IMR-90 (cell line): ENCODE data around the gene EIF3I. TPM values are rescaled to one million over a fixed set of nuclear protein-coding genes. Genes with fewer than 3 reads are reported as not detected.

Experiments
- ATAC-seq: fragments of 200-7000 bp; cut with Tn5 transposase; 2 replicates; pipeline ENCODE4 v1.9.1; 2020; ENCODE audit warnings: low read depth, mild to moderate bottlenecking, moderate library complexity
- BruUV-seq: library from RNA; stranded (reverse); fragments of 400-500 nt; replicated peaks from 2 replicates; lab custom pipeline; 2021; lab: Mats Ljungman, UMichigan
- CTCF ChIA-PET: fragments of 300-600 bp; formaldehyde crosslinking; extraction: SDS; loops from one replicate; lab custom pipeline; 2021; ENCODE audit warnings: antibody characterized with exemption; lab: Yijun Ruan, JAX
- POLR2A ChIA-PET: fragments of 300-600 bp; sonication (Branson Sonifier 250); formaldehyde crosslinking; loops from one replicate; lab custom pipeline; 2022; ENCODE audit warnings: antibody characterized with exemption; ENCODE audit not compliant: unreplicated experiment; lab: Charles Lee
- DNase-seq: peaks from one replicate; pipeline ENCODE4 v3.0.0; 2013
- H2AFZ ChIP-seq: replicated peaks from 2 replicates; pipeline ENCODE3; 2013; ENCODE audit warnings: low read length, mild to moderate bottlenecking; ENCODE audit not compliant: poor library complexity
- H2AK5ac ChIP-seq: 2 replicates; pipeline ENCODE4 v1.6.1; 2013; ENCODE audit warnings: low read depth, low read length, inconsistent platforms
- H2AK9ac ChIP-seq: replicated peaks from 2 replicates; pipeline ENCODE3; 2013; ENCODE audit warnings: mild to moderate bottlenecking, low read depth, low read length, moderate library complexity; ENCODE audit not compliant: poor library complexity
- H2BK120ac ChIP-seq: 2 replicates; pipeline ENCODE4 v1.6.1; 2013; ENCODE audit warnings: low read depth, low read length, inconsistent platforms
- H2BK15ac ChIP-seq: 3 replicates; pipeline ENCODE4 v1.6.1; 2013; ENCODE audit warnings: low read depth, low read length, inconsistent platforms
- H2BK20ac ChIP-seq: 2 replicates; pipeline ENCODE4 v1.6.1; 2013; ENCODE audit warnings: low read depth, mild to moderate bottlenecking, inconsistent platforms, low read length, moderate library complexity
- H2BK5ac ChIP-seq: 2 replicates; pipeline ENCODE4 v1.6.1; 2013; ENCODE audit warnings: mild to moderate bottlenecking, low read depth, low read length, inconsistent platforms; ENCODE audit not compliant: poor library complexity, severe bottlenecking
- H3K14ac ChIP-seq: replicated peaks from 2 replicates; pipeline ENCODE4 v1.6.1; 2013; ENCODE audit warnings: low read depth, low read length, inconsistent platforms
- H3K18ac ChIP-seq: 2 replicates; pipeline ENCODE4 v1.6.1; 2013; ENCODE audit warnings: low read depth, low read length, control low read depth
- H3K23ac ChIP-seq: 2 replicates; pipeline ENCODE4 v1.6.1; 2013; ENCODE audit warnings: low read depth, low read length, inconsistent platforms
- H3K27ac ChIP-seq: 2 replicates; pipeline ENCODE4 v1.5.1; 2013; ENCODE audit warnings: mild to moderate bottlenecking, control low read depth, low read length; ENCODE audit not compliant: insufficient read depth
- H3K27me3 ChIP-seq: 2 replicates; pipeline ENCODE4 v1.6.1; 2013; ENCODE audit warnings: low read length; ENCODE audit not compliant: control insufficient read depth, insufficient read depth
- H3K36me3 ChIP-seq: 2 replicates; pipeline ENCODE4 v1.6.1; 2013; ENCODE audit warnings: low read length, mixed read lengths; ENCODE audit not compliant: control insufficient read depth, insufficient read depth
- H3K4ac ChIP-seq: 2 replicates; pipeline ENCODE4 v1.6.1; 2013; ENCODE audit warnings: low read depth, low read length, inconsistent platforms
- H3K4me1 ChIP-seq: 2 replicates; pipeline ENCODE4 v1.6.1; 2013; ENCODE audit warnings: low read length, mixed read lengths; ENCODE audit not compliant: control insufficient read depth, insufficient read depth
- H3K4me2 ChIP-seq: 2 replicates; pipeline ENCODE4 v1.6.1; 2013; ENCODE audit warnings: low read depth, mild to moderate bottlenecking, control low read depth, low read length, moderate library complexity
- H3K4me3 ChIP-seq: 2 replicates; pipeline ENCODE4 v1.5.1; 2013; ENCODE audit warnings: low read depth, mild to moderate bottlenecking, control low read depth, low read length, moderate library complexity; ENCODE audit not compliant: insufficient read depth
- H3K56ac ChIP-seq: 2 replicates; pipeline ENCODE4 v1.6.1; 2013; ENCODE audit warnings: low read length, inconsistent platforms; ENCODE audit not compliant: insufficient read depth; ENCODE audit errors: extremely low read depth
- H3K79me1 ChIP-seq, 2 experiments: 2 replicates each; pipeline ENCODE4 v1.6.1; 2013; ENCODE audit warnings: low read length in 2 of 2, inconsistent platforms in 1 of 2, low read depth in 1 of 2
- H3K9ac ChIP-seq: 2 replicates; pipeline ENCODE4 v1.6.1; 2013; ENCODE audit warnings: low read depth, low read length, control low read depth
- H3K9me1 ChIP-seq: 2 replicates; pipeline ENCODE4 v1.6.1; 2013; ENCODE audit warnings: low read length, inconsistent platforms; ENCODE audit not compliant: insufficient read depth
- H3K9me3 ChIP-seq: 2 replicates; pipeline ENCODE4 v1.6.1; 2013; ENCODE audit warnings: low read length; ENCODE audit not compliant: control insufficient read depth, insufficient read depth
- H4K20me1 ChIP-seq: 2 replicates; pipeline ENCODE4 v1.6.1; 2013; ENCODE audit warnings: low read length, inconsistent platforms; ENCODE audit not compliant: insufficient read depth
- H4K5ac ChIP-seq: 2 replicates; pipeline ENCODE4 v1.6.1; 2013; ENCODE audit warnings: mild to moderate bottlenecking, low read depth, low read length, control low read depth
- H4K8ac ChIP-seq, 2 experiments: 2 replicates each; pipeline ENCODE4 v1.6.1; 2013; ENCODE audit warnings: low read depth in 2 of 2, low read length in 2 of 2, control low read depth in 1 of 2, inconsistent platforms in 1 of 2
- H4K91ac ChIP-seq: 2 replicates; pipeline ENCODE4 v1.6.1; 2013; ENCODE audit warnings: low read depth, low read length, inconsistent platforms; ENCODE audit not compliant: insufficient read depth
- CEBPB ChIP-seq: IDR thresholded peaks from 2 replicates; pipeline ENCODE4 v1.6.1; 2012; ENCODE audit warnings: low read depth, low read length, improper control_type of control experiment
- CHD1 ChIP-seq: IDR thresholded peaks from 2 replicates; pipeline ENCODE4 v1.6.1; 2012; ENCODE audit warnings: low read depth, low read length, improper control_type of control experiment
- ELK1 ChIP-seq: fragments of 150-350 bp; IDR thresholded peaks from 2 replicates; pipeline ENCODE4 v1.6.1; 2016; ENCODE audit warnings: low read depth, mild to moderate bottlenecking, low read length, moderate library complexity, borderline replicate concordance
- FOS ChIP-seq: fragments of 150-350 bp; IDR thresholded peaks from 2 replicates; pipeline ENCODE4 v1.6.1; 2016; ENCODE audit warnings: low read depth, low read length
- MAZ ChIP-seq: IDR thresholded peaks from 2 replicates; pipeline ENCODE4 v1.6.1; 2012; ENCODE audit warnings: low read depth, mild to moderate bottlenecking, low read length, improper control_type of control experiment, moderate library complexity, borderline replicate concordance
- MXI1 ChIP-seq: IDR thresholded peaks from 2 replicates; pipeline ENCODE4 v1.6.1; 2012; ENCODE audit warnings: low read depth, mild to moderate bottlenecking, low read length, moderate library complexity, borderline replicate concordance
- NFE2L2 ChIP-seq: fragments of 150-350 bp; IDR thresholded peaks from 2 replicates; pipeline ENCODE4 v1.6.1; 2016; ENCODE audit warnings: low read depth, mild to moderate bottlenecking, low read length
- POLR2A ChIP-seq: IDR thresholded peaks from 2 replicates; pipeline ENCODE4 v1.6.1; 2012; ENCODE audit warnings: mild to moderate bottlenecking, low read depth, low read length
- RAD21 ChIP-seq: IDR thresholded peaks from 2 replicates; pipeline ENCODE4 v1.6.1; 2012; ENCODE audit warnings: low read length, improper control_type of control experiment
- RCOR1 ChIP-seq: IDR thresholded peaks from 2 replicates; pipeline ENCODE4 v1.6.1; 2012; ENCODE audit warnings: mild to moderate bottlenecking, low read length, improper control_type of control experiment; ENCODE audit not compliant: insufficient replicate concordance
- RFX5 ChIP-seq: IDR thresholded peaks from 2 replicates; pipeline ENCODE4 v1.8.0; 2012; ENCODE audit warnings: low read depth, mild to moderate bottlenecking, low read length, moderate library complexity
- SMC3 ChIP-seq: fragments of 150-350 bp; IDR thresholded peaks from 2 replicates; pipeline ENCODE4 v1.6.1; 2016; ENCODE audit warnings: low read depth, mild to moderate bottlenecking, antibody characterized with exemption, low read length, moderate library complexity
- WGBS, 2 experiments: methylation state at CpG; one replicate each; pipeline versions ENCODE4 v1.1.5 to v1.1.7; 2013; ENCODE audit warnings: missing lambda C conversion rate in 2 of 2; ENCODE audit not compliant: insufficient read length in 1 of 2; ENCODE audit errors: extremely low coverage in 2 of 2; 5-methylcytosine and 5-hydroxymethylcytosine counted together
- dilution Hi-C: fragments of 300-500 bp; cut with HindIII; formaldehyde crosslinking; loops from one replicate; pipeline ENCODE4 v1.14.3; 2018; ENCODE audit warnings: low sequenced_read_pairs; ENCODE audit not compliant: unreplicated experiment
- in situ Hi-C: fragments of 300-500 bp; cut with MboI; formaldehyde crosslinking; loops from 3 replicates; pipeline ENCODE4 v1.14.3; 2019; ENCODE audit warnings: low sequenced_read_pairs, inconsistent platforms, mixed read lengths
- intact Hi-C: fragments of 100-400 bp; cut with micrococcal nuclease; formaldehyde crosslinking; loops from 2 replicates; pipeline ENCODE4 v1.10.0; 2022
- polyA plus RNA-seq, 3 experiments: library from polyadenylated mRNA; depleted of rRNA; stranded (reverse); fragments of >200 nt; gene quantifications; 2 replicates each; pipeline ENCODE4 v1.2.3, GENCODE V29; 2012; ENCODE audit warnings: low replicate concordance in 1 of 3
- total RNA-seq: library from RNA; depleted of rRNA; stranded (reverse); fragments of >200 nt; gene quantifications from 2 replicates; pipeline ENCODE4 v1.2.3, GENCODE V29; 2012
- TF ChIP-seq, protein P1 (sequence below): fragments of 150-350 bp; IDR thresholded peaks from 2 replicates; pipeline ENCODE4 v1.6.1; 2017; ENCODE audit warnings: mild to moderate bottlenecking, antibody characterized with exemption, low read length, low read depth

Gene EIF3I
- total and polyA plus RNA-seq, 2 of the 4 experiments (the other 2 are of a cell fraction), result 469 to 716 TPM

- WGBS, 2 experiments, result 92% methylated on average over 2 of the region's 9 CpGs; no CpG with 5 or more reads in 1 of the 2 experiments
- no peaks in the 10 kb centered on the region for H3K9me3 ChIP-seq
- H3K4me1 ChIP-seq, result peaks cover 11% of the 10 kb centered on the region
- H4K20me1 ChIP-seq, result peaks cover 49% of the 10 kb centered on the region
- H3K27me3 ChIP-seq, result no peaks in the 10 kb centered on the region
- intact Hi-C loops, result no loop called here
- in situ Hi-C loops, result no loop called here
- DNase-seq (no peak), ATAC-seq (no peak)
- no peak overlapping the region for H3K18ac ChIP-seq
- no peak overlapping the region for H3K56ac ChIP-seq
- no peak overlapping the region for H2BK20ac ChIP-seq
- POLR2A ChIA-PET, result no interaction called here
- H2AK5ac ChIP-seq, result no peak overlapping the region
- H4K5ac ChIP-seq, result no peak overlapping the region
- H2BK120ac ChIP-seq, result no peak overlapping the region
- no peak overlapping the region for H3K23ac ChIP-seq
- H3K36me3 ChIP-seq, result peaks cover 77% of the 10 kb centered on the region
- no peak overlapping the region for H2BK5ac ChIP-seq
- no TSS peak for BruUV-seq
- H3K14ac ChIP-seq, result no peak overlapping the region
- no peak overlapping the region for H4K91ac ChIP-seq
- H3K9ac ChIP-seq, result no peak overlapping the region
- no peak for TF ChIP-seq NFE2L2
- TF ChIP-seq CHD1, result no peak
- TF ChIP-seq FOS, result no peak
- TF ChIP-seq, protein P1, sequence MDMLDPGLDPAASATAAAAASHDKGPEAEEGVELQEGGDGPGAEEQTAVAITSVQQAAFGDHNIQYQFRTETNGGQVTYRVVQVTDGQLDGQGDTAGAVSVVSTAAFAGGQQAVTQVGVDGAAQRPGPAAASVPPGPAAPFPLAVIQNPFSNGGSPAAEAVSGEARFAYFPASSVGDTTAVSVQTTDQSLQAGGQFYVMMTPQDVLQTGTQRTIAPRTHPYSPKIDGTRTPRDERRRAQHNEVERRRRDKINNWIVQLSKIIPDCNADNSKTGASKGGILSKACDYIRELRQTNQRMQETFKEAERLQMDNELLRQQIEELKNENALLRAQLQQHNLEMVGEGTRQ, result no peak
- TF ChIP-seq MAZ, result no peak
- TF ChIP-seq MXI1, result no peak
- no peak for TF ChIP-seq CEBPB
- no peak for TF ChIP-seq SMC3
- no peak for TF ChIP-seq POLR2A
- no peak for TF ChIP-seq RCOR1
- no peak for TF ChIP-seq RAD21
- no peak for TF ChIP-seq ELK1
- no peak for TF ChIP-seq RFX5
- CTCF ChIA-PET, result no interaction called here
- no peak overlapping the region for H3K4me3 ChIP-seq
- no peak overlapping the region for H3K27ac ChIP-seq
- no peak overlapping the region for H2AFZ ChIP-seq
- peaks cover 14% of the 10 kb centered on the region; the same call in 1 of the 2 replicates for H3K9me1 ChIP-seq
- peaks cover 42 to 72% of the 10 kb centered on the region in 2 experiments for H3K79me1 ChIP-seq
- no peak overlapping the region for H3K4ac ChIP-seq
- H2AK9ac ChIP-seq, result no peak overlapping the region
- no peak overlapping the region for H4K8ac ChIP-seq
- H2BK15ac ChIP-seq, result no peak overlapping the region
- H3K4me2 ChIP-seq, result no peak overlapping the region
- dilution Hi-C loops, result no loop called here
Observed at GRCh38 chr1:32187850-32188249, 34.4 kb upstream of the EIF3I start.
